KBM-7 (cell line): Measurements from ENCODE around the gene TMEM63A.
A peak's percentile ranks its signal among the peaks of the same experiment; 100 is the strongest.
"Not testable (repeated sequence)": the region's sequence is repeated elsewhere in the genome, so short reads cannot be mapped to it uniquely, and the experiment has no call there.

Source experiments
- DNase-seq: peaks from one replicate; pipeline ENCODE4 v3.0.0-alpha.2; 2015
- in situ Hi-C: fragments of 300-500 bp; cut with MboI; formaldehyde crosslinking; loops from 2 replicates; pipeline ENCODE4 v1.14.3; 2020; ENCODE audit warnings: low sequenced_read_pairs, low pct_unique_long_range_greater_than_20kb, mixed read lengths

TMEM63A gene

GRCh38 chr1:225852413-225853124 is 29.6 kb downstream of the TMEM63A start:
- in situ Hi-C loops = no loop called here
- no peak for DNase-seq

GRCh38 chr1:225851805-225852204 is 30.4 kb downstream of the TMEM63A start:
- in situ Hi-C loops = no loop called here
- peak; percentile 60 for DNase-seq

GRCh38 chr1:225850370-225850769 is 31.8 kb downstream of the TMEM63A start:
- no peak for DNase-seq
- in situ Hi-C loops = no loop called here

DNA sequence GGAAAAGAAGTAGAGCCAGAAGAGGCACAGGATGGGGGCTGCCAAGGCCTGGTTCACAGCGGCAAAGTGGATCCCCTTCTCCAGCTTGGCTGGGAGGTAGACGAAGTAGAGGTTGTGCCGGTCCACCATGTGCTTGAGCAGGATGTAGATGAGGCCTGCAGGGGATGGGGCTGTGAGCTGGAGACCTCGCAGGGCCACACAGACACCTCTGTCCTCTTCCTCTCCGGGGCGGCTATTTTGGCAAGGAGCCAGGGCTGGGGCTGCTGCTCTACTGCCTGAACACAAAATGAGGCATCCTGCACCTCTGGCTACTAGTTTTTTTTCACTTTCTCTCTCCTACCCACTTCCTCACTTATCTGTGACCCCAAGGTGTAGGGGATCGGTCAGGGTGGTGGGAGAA is 32.3 kb downstream of the TMEM63A start:
- no peak for DNase-seq
- in situ Hi-C loops = no loop called here

DNA sequence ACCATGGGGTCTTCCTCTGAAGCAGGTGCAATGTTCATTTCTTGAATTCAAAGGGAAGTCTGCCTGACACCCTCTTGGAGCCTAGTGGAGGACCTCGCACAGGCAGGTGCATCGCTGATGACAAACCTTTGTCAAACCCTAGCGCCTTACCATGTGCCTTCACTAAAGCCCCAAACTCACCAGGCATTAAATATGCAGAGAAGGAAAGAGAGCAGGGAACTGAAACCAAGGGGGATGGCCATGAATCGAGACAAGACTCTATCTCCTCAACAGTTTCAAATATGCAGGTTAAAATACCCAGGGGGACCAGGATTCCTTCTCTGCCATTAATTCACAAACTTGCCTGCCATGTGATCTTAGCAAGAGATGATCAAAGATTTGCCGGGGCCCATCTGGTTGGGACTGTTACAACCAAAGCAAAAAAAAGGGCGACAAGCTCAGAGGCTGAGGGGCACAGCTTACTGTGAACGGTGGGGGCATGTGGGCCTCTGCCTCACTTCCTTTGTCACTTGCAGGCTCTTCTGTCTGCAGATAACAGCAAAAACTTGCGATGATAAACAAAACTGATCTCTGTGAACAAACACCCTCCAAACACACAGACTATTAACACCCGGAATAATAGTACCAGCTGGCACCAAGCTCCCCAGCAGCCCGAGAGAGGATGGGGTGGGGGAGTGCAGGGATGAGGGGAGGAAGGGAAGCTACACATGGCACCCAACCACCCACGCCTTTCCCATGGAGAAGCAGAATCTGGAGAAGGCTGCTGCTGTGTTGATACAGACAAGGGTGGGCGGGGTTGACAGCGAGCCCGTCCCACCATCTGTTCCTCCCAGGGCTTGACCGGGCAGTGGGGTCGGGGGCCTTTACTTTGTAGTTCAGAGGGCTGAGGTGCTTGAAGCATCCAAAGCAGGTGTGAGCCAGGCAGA is 33.9 kb downstream of the TMEM63A start:
- no peak for DNase-seq
- in situ Hi-C loops = no loop called here

GRCh38 chr1:225847610-225848009 is 34.6 kb downstream of the TMEM63A start:
- in situ Hi-C loops = no loop called here
- no peak for DNase-seq

DNA sequence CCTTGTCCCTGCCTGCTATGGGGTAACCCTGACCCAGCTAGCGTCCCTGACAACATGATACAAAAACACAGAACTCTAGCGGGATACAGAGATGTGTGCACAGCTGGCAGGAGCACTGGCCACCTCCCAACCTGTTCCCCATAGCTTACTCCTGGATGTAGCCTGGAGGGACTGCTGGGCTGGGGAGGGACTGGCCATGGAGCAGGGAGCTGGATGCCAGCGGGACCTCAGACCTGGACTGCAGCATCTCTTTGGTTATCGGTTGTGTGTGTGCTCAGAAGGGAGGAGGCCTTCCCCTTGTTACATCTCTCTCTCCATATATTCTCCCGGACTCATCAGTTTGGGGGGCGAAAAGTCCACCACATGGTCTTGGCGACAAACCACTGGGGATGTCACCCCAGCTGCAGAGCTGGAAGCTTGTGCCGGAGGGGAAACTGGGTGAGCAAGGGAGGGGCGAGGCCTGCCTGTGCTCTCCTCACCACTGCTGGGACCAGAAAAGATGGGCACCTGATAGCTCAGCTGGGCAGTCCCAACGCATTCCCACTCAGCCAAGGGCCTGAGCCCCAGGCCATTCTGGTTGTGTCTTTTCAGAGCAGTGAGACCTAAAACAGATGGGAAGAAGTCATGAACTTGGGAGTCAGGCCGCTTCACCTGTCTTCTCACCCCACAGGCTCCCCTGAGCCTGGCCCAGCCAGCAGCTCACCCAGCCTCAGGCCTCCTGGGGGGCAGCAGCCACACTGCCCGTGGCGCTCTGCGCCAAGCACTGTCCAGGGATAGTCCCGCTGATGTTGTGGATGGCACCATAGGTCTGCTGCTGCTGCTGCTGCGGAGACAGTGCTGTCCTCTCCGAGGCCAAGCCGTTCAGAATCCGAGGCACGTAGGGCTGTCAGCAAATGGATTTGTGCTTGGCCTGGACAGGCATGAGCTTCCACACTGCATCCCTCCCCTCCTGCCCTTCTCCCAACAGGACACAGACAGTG is 35.6 kb downstream of the TMEM63A start:
- in situ Hi-C loops = no loop called here
- DNase-seq = no peak

DNA sequence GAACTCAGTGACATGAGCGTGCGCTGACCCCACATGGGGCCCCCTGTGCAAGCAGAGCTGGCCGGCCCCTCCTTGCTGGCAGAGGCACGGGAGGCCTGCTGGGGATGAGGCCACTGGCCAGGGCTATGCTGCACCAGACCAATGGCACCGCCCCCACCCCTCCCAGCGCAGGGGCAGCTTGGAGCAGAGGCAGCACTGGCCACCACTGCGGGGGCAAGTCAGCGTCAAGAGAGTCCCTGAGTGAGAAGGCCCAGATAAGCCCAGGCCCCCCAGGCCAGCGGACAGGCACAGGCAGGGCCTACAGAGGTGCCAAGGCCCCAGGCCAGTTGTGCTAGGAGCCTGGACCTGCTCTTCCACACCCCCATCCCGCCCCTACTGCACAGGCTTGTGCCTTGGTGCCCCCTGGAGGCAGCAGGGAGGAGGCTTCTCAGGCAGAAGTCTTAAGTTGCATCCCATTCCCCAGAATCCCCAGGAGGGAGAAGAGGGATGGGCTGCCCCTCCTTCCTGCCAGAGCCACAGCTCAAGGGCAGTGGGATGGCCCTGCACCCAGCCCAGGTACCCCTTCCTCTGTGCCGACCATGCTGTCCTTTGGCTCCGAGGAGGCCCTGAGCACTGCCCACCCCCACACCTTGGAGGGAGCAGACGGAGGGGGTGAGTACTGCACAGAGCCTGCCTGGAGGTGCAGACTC is 36.5 kb downstream of the TMEM63A start:
- in situ Hi-C loops = no loop called here
- peak; percentile 64 for DNase-seq

DNA sequence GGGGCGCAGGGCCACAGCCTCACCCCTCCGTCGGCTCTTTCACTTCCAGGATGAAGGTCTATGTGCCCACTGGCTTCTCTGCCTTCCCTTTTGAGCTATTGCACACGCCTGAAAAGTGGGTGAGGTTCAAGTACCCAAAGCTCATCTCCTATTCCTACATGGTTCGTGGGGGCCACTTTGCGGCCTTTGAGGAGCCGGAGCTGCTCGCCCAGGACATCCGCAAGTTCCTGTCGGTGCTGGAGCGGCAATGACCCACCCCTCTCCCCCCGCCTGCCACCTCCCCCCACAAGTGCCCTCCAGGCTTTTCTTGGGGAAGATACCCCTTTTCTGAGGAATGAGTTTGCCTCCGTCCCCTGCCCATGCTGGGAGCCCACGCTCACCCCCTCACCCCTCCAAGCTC is 37.1 kb downstream of the TMEM63A start:
- in situ Hi-C loops = no loop called here
- DNase-seq = no peak

- in situ Hi-C loops = no loop called here
- no peak for DNase-seq
Observed at GRCh38 chr1:225844236-225845061, 37.7 kb downstream of the TMEM63A start.

DNA sequence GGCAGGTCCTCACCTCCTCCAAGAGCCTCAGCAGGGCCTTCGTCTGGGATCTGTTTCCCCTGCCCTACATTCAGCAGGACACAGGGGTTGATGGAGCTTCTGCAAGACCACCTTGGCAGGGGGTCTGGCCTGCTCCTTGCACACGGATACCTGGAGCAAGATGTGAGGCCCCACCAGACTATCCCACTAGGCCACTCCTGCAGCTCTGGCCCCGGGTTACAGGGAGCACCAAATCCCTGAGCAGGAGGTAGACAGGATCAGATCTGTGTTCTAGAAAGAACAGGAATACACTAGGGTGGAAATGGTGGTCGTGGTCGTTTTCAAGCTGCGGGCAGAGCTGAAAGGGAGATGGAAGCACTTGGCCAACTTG is 38.8 kb downstream of the TMEM63A start:
- in situ Hi-C loops = no loop called here
- DNase-seq = no peak

- in situ Hi-C loops = no loop called here
- no peak for DNase-seq
Observed at GRCh38 chr1:225842788-225843425, 39.3 kb downstream of the TMEM63A start.

- DNase-seq = no peak
- in situ Hi-C loops = no loop called here
Observed at GRCh38 chr1:225842074-225842473, 40.1 kb downstream of the TMEM63A start.

GRCh38 chr1:225840713-225841112 is 41.5 kb downstream of the TMEM63A start:
- no peak for DNase-seq
- in situ Hi-C loops = no loop called here

DNA sequence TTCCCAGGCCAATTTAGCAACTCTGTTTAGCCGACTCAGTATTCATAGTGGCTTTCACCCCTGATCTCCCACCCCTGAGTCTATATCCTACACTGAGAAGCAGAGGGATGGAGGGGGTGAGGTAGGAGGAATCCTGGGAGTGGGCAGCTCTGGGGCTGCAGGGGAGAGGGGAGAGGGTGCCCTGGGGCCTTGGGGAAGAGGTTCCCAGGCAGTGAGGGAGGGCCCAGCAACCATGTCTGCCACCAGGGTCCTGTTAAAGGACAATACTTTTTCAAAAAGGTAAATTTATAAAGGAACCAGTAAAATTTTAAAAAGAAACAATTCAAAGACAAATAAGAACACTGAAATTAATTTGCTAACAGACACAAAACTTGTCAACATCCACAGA is 42.0 kb downstream of the TMEM63A start:
- in situ Hi-C loops = no loop called here
- DNase-seq = no peak

DNA sequence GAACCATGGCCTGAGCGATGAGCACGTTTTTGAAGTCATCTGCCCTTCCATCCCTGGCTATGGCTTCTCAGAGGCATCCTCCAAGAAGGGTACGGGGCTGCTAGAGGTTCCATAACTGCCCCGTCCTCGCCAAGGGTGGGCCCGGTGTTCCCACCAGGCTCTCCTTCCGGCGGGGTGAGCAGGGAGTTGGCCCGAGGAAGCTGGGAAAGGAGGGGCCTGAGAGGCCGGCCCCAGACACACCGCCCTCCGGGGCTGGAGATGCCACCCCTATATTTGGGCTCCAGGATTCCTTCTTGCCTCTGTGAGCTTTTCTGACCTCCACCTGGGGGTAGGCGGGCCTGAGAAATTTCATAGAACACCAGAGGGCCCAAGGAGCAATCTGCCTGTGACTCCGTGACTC is 43.4 kb downstream of the TMEM63A start:
- no peak for DNase-seq
- in situ Hi-C loops = no loop called here

GRCh38 chr1:225836296-225836695 is 45.9 kb downstream of the TMEM63A start:
- DNase-seq, in situ Hi-C loops: not testable (repeated sequence)

GRCh38 chr1:225835856-225836255 is 46.3 kb downstream of the TMEM63A start:
- no peak for DNase-seq
- in situ Hi-C loops = no loop called here
